HepG2 (cell line): ENCODE data around the gene TMEM186. TPM values are rescaled to one million over a fixed set of nuclear protein-coding genes. Genes with fewer than 3 reads are reported as not detected.

Experiments
- AHDC1 ChIP-seq: sonication (generic); formaldehyde crosslinking; IDR thresholded peaks from 2 replicates; pipeline ENCODE4 v1.5.1; 2020; ENCODE audit warnings: mild to moderate bottlenecking, missing genetic modification reagents, borderline replicate concordance
- ATF7 ChIP-seq, 2 experiments: fragments of 450-650 bp in 1 of 2; sonication (generic) in 1 of 2; formaldehyde crosslinking in 1 of 2; IDR thresholded peaks; 2 replicates each; pipeline versions ENCODE4 v1.4.0 to v1.6.1; 2016 to 2020; ENCODE audit warnings: antibody characterized with exemption in 1 of 2, mild to moderate bottlenecking in 1 of 2, missing genetic modification reagents in 1 of 2
- MAFF ChIP-seq: IDR thresholded peaks from 2 replicates; pipeline ENCODE4 v1.6.1; 2011; ENCODE audit warnings: low read depth, low read length, improper control_type of control experiment
- MNT ChIP-seq: fragments of 450-650 bp; IDR thresholded peaks from 2 replicates; pipeline ENCODE4 v1.6.1; 2016
- NRL ChIP-seq: sonication (generic); formaldehyde crosslinking; IDR thresholded peaks from 2 replicates; pipeline ENCODE4 v1.5.0; 2020; ENCODE audit warnings: missing genetic modification reagents, mild to moderate bottlenecking, moderate library complexity, borderline replicate concordance
- SIN3A ChIP-seq: IDR thresholded peaks from 2 replicates; pipeline ENCODE4 v1.6.1; 2011; ENCODE audit warnings: low read depth, mild to moderate bottlenecking, control low read depth, low read length, borderline replicate concordance
- SNAPC2 ChIP-seq: sonication (generic); formaldehyde crosslinking; IDR thresholded peaks from 2 replicates; pipeline ENCODE4 v1.8.1; 2022; ENCODE audit warnings: mild to moderate bottlenecking, missing genetic modification reagents
- SRY ChIP-seq: sonication (generic); formaldehyde crosslinking; IDR thresholded peaks from 2 replicates; pipeline ENCODE4 v1.8.0; 2022; ENCODE audit warnings: mild to moderate bottlenecking, missing genetic modification reagents
- TOPORS ChIP-seq: sonication (generic); formaldehyde crosslinking; IDR thresholded peaks from 2 replicates; pipeline ENCODE4 v1.8.0; 2023; ENCODE audit warnings: mild to moderate bottlenecking, missing genetic modification reagents
- ZBTB34 ChIP-seq: sonication (generic); formaldehyde crosslinking; IDR thresholded peaks from 2 replicates; pipeline ENCODE4 v1.8.0; 2022; ENCODE audit warnings: mild to moderate bottlenecking, missing genetic modification reagents
- ZFP37 ChIP-seq: sonication (generic); formaldehyde crosslinking; IDR thresholded peaks from 2 replicates; pipeline ENCODE4 v1.4.0; 2020; ENCODE audit warnings: missing genetic modification reagents, borderline replicate concordance
- ZNF20 ChIP-seq: sonication (generic); formaldehyde crosslinking; IDR thresholded peaks from 2 replicates; pipeline ENCODE4 v1.4.0; 2020; ENCODE audit warnings: mild to moderate bottlenecking, moderate library complexity, missing genetic modification reagents
- ZNF496 ChIP-seq: sonication (generic); formaldehyde crosslinking; IDR thresholded peaks from 2 replicates; pipeline ENCODE4 v1.8.1; 2023; ENCODE audit warnings: mild to moderate bottlenecking, moderate library complexity, missing genetic modification reagents; ENCODE audit not compliant: insufficient replicate concordance
- ZNF557 ChIP-seq: sonication (generic); formaldehyde crosslinking; IDR thresholded peaks from 2 replicates; pipeline ENCODE4 v1.4.0; 2020; ENCODE audit warnings: missing genetic modification reagents
- ZNF567 ChIP-seq: sonication (generic); formaldehyde crosslinking; IDR thresholded peaks from 2 replicates; pipeline ENCODE4 v1.8.1; 2023; ENCODE audit warnings: mild to moderate bottlenecking, missing genetic modification reagents, borderline replicate concordance
- ZNF644 ChIP-seq: IDR thresholded peaks from 2 replicates; pipeline ENCODE4 v1.6.1; 2016; ENCODE audit warnings: low read depth
- ZNF724P ChIP-seq: sonication (generic); formaldehyde crosslinking; IDR thresholded peaks from 2 replicates; pipeline ENCODE4 v1.8.0; 2022; ENCODE audit warnings: missing genetic modification reagents, borderline replicate concordance
- ZNF747 ChIP-seq: sonication (generic); formaldehyde crosslinking; IDR thresholded peaks from 2 replicates; pipeline ENCODE4 v1.8.1; 2023; ENCODE audit warnings: missing genetic modification reagents, mild to moderate bottlenecking, borderline replicate concordance
- ZNF766 ChIP-seq: sonication (generic); formaldehyde crosslinking; IDR thresholded peaks from 2 replicates; pipeline ENCODE4 v1.5.0; 2020; ENCODE audit warnings: missing genetic modification reagents, borderline replicate concordance
- ZNF839 ChIP-seq: sonication (generic); formaldehyde crosslinking; IDR thresholded peaks from 2 replicates; pipeline ENCODE4 v1.4.0; 2020; ENCODE audit warnings: missing genetic modification reagents, mild to moderate bottlenecking, borderline replicate concordance
- ZSCAN22 ChIP-seq: sonication (generic); formaldehyde crosslinking; IDR thresholded peaks from 2 replicates; pipeline ENCODE4 v1.4.0; 2020; ENCODE audit warnings: mild to moderate bottlenecking, missing genetic modification reagents
- polyA plus RNA-seq, 8 experiments: library from polyadenylated mRNA; depleted of rRNA in 3 of 8; stranded (reverse) in 7 of 8; unstranded in 1 of 8; fragments of >200 nt; fragmentation: Illumina TruSeq in 4 of 8; extraction: Trizol in 4 of 8; gene quantifications; 2 replicates each; pipeline versions ENCODE4 v1.2.1 to v1.2.3, GENCODE V29; 2011 to 2016; ENCODE audit warnings: low read depth in 4 of 8, missing spikeins in 1 of 8, mixed read lengths in 1 of 8; ENCODE audit not compliant: insufficient read depth in 1 of 8
- total RNA-seq, 5 experiments: library from RNA; depleted of rRNA; stranded (reverse); fragments of >200 nt; fragmentation: Illumina TruSeq; extraction: Trizol; gene quantifications; 2 replicates each; pipeline ENCODE4 v1.2.3, GENCODE V29; 2016; ENCODE audit warnings: low read depth in 1 of 5

Gene TMEM186
- total and polyA plus RNA-seq, 2 of the 13 experiments (the other 11 are each of a cell fraction or from before 2014, with no cell fraction given): 16.2 to 19.3 TPM

- TF ChIP-seq AHDC1 (0 out of 2 replicates have a peak, but pooled peaks have one; percentile 80), SIN3A (peak; percentile 100), ZBTB34 (0 out of 2 replicates have a peak, but pooled peaks have one; percentile 64), ZNF724P (CRISPR knock-in tag) (peak; percentile 99), ZSCAN22 (CRISPR knock-in tag) (peak; percentile 83), SRY (CRISPR knock-in tag) (peak; percentile 99), ZNF20 (no peak), ZNF839 (CRISPR knock-in tag) (peak; percentile 99), ATF7 (IDR thresholded peaks at IDR 0.05) (no peak), ATF7 (CRISPR knock-in tag; IDR thresholded peaks at IDR 0.05) (peak; percentile 87; the same call in 1 of the 2 replicates), ZNF496 (no peak), SNAPC2 (CRISPR knock-in tag) (peak; percentile 98), TOPORS (CRISPR knock-in tag) (peak; percentile 99), ZNF747 (CRISPR knock-in tag) (peak; percentile 100), ZNF644 (no peak), NRL (CRISPR knock-in tag) (peak; percentile 100), ZNF567 (CRISPR knock-in tag) (peak; percentile 99), ZNF766 (CRISPR knock-in tag) (no peak; the same call in 1 of the 2 replicates), ZNF557 (CRISPR knock-in tag) (peak; percentile 98), MAFF (peak; percentile 9; the same call in 1 of the 2 replicates), MNT (peak; percentile 97), ZFP37 (peak; percentile 88)
Measured at GRCh38 chr16:8797364-8798173, at the start of gene TMEM186, which contains the start of gene PMM2 (continued).
